WTC11 (cell line): ENCODE data around the gene HYAL2.

ENCODE experiments used
- CREM ChIP-seq: sonication (generic); formaldehyde crosslinking; IDR thresholded peaks from 2 replicates; pipeline ENCODE4 v1.8.1; 2022; ENCODE audit warnings: mild to moderate bottlenecking, missing genetic modification reagents, moderate library complexity
- CTCF ChIP-seq: fragments of 200-600 bp; IDR thresholded peaks from 2 replicates; pipeline ENCODE4 v1.8.0; 2022; ENCODE audit warnings: antibody characterized with exemption
- FOXP4 ChIP-seq: sonication (generic); formaldehyde crosslinking; IDR thresholded peaks from 2 replicates; pipeline ENCODE4 v1.8.0; 2022; ENCODE audit warnings: mild to moderate bottlenecking, missing genetic modification reagents
- GRHL2 ChIP-seq: fragments of 250-450 bp; sonication (Bioruptor Pico); IDR thresholded peaks from 2 replicates; pipeline ENCODE4 v1.8.0; 2022; ENCODE audit warnings: mild to moderate bottlenecking, moderate library complexity; ENCODE audit not compliant: insufficient replicate concordance, severe bottlenecking
- TP53 ChIP-seq: sonication (generic); formaldehyde crosslinking; IDR thresholded peaks from 2 replicates; pipeline ENCODE4 v1.8.1; 2023; ENCODE audit warnings: mild to moderate bottlenecking, missing genetic modification reagents

GRCh38 chr3:50300681-50301254, 21.8 kb downstream of the HYAL2 start:
- TF ChIP-seq TP53 (no peak), CREM (CRISPR knock-in tag) (no peak), CTCF (no peak), GRHL2 (CRISPR knock-in tag) (no peak), FOXP4 (CRISPR knock-in tag) (no peak)
